ENCODE measurements around the gene UNC13D. TPM values are rescaled to one million over a fixed set of nuclear protein-coding genes. Genes with fewer than 3 reads are reported as not detected.

Gene UNC13D
- total and polyA plus RNA-seq, 2 of the 4 experiments (the other 2 are of a cell fraction): under 0.01 to 0.31 TPM

DNA sequence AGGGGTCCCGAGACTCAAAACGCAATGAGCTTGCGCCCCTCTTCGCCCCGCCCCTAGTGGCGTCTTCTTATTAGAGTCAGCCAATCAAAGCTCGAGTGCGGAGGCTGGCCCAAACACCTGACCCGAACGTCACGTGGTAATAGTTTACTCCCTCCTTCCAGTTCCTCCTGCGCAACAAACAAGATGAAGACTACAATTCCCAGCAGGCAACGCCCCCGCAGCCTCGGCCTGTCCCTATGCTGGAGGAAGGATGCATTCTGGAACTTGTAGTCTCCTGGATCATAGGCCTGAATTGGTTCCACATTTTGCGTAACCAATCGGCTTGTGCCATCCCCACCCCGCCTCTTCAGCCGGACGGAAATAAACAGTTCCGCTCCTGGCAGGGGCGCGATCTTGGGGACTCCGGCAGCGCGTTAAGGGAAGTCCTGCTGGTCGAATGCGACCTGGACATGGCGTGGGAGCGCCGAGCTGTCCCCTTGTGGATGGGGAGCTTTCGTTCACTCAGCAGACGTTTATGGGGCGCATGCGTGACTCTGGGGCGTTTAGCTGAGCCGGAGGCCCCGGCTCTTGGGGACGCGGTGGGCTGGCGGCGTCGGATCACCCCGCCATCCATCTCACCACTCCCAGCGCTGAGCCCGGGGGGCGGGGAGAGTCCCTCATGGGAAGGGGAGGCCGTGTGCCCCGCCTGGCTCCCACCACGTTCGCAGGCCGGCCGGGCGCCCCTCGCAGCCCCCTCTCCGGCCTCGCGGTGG, 11.3 kb upstream of the UNC13D start, which contains the start of gene WBP2:
WBP2 (minus strand) TSS at position 26 of the 752 bp plus-strand sequence. CDS start 38 bp downstream, outside the sequence.
- DNase-seq (peak; percentile 100), ATAC-seq (ENCODE audit: low read depth) (peak; percentile 96)
- H3K4me2 ChIP-seq (ENCODE audit: low read depth, low read length): peak within 1 kb of the TSS; percentile 86
- H3K36me3 ChIP-seq (ENCODE audit: control insufficient read depth, insufficient read depth, low read length): peaks cover 10% of the 10 kb centered on the region
- H3K9ac ChIP-seq (ENCODE audit: low read depth, low read length): peak within 1 kb of the TSS; percentile 72
- BruUV-seq (replicated peaks): no TSS peak
- ChIA-PET POLR2A (ENCODE audit: unreplicated experiment) (interaction anchor here (0.5 to 1.5 kb wide), 8 partner anchors 9 to 333 kb away, joined by 3 to 12 read pairs (median 5); a partner anchor contains a TSS), CTCF (interaction anchor here (0.7 to 2.1 kb wide), 8 partner anchors 20 to 159 kb away, joined by 3 to 9 read pairs (median 4); partner anchors contain the start of gene TRIM65)
- peak within 1 kb of the TSS; percentile 46; the same call in 1 of the 2 replicates for H2AK5ac ChIP-seq (ENCODE audit: low read depth, low read length)
- peak within 1 kb of the TSS; percentile 34; the same call in 1 of the 2 replicates for H3K18ac ChIP-seq (ENCODE audit: low read depth, low read length)
- H3K23ac ChIP-seq (ENCODE audit: low read depth, low read length): peak within 1 kb of the TSS; percentile 25
- peak within 1 kb of the TSS; percentile 69 for H3K14ac ChIP-seq (replicated peaks; ENCODE audit: low read depth, low read length)
- dilution Hi-C loops (cut with HindIII; ENCODE audit: low sequenced_read_pairs, unreplicated experiment) (no loop called here), intact Hi-C loops (cut with micrococcal nuclease) (no loop called here), in situ Hi-C loops (cut with MboI; ENCODE audit: low sequenced_read_pairs) (no loop called here)
- H2BK20ac ChIP-seq (ENCODE audit: low read depth, low read length): no peak within 1 kb of the TSS
- H2BK15ac ChIP-seq (ENCODE audit: low read depth, low read length): peak within 1 kb of the TSS; percentile 82; the same call in 2 of the 3 replicates
- H3K79me1 ChIP-seq (ENCODE audit: low read depth in 1 of 2, low read length in 2 of 2): peaks cover 6 to 29% of the 10 kb centered on the region in 2 experiments; a peak in 3 of 4 replicates
- peaks cover 5% of the 10 kb centered on the region; the same call in 1 of the 2 replicates for H4K20me1 ChIP-seq (ENCODE audit: insufficient read depth, low read length)
- H3K9me1 ChIP-seq (ENCODE audit: insufficient read depth, low read length): peaks cover 7% of the 10 kb centered on the region
- H4K5ac ChIP-seq (ENCODE audit: low read depth, low read length): peak within 1 kb of the TSS; percentile 55
- peak within 1 kb of the TSS; percentile 46 for H4K91ac ChIP-seq (ENCODE audit: insufficient read depth, low read depth, low read length)
- H3K9me3 ChIP-seq (ENCODE audit: control insufficient read depth, insufficient read depth, low read length): no peaks in the 10 kb centered on the region
- H3K4me3 ChIP-seq (ENCODE audit: insufficient read depth, low read depth, low read length): peak within 1 kb of the TSS; percentile 68
- 0% methylated on average over 22 of the region's 58 CpGs; no CpG with 5 or more reads in 1 of the 2 experiments for WGBS, 2 experiments (ENCODE audit: extremely low coverage in 2 of 2, insufficient read length in 1 of 2)
- H2AFZ ChIP-seq (replicated peaks; ENCODE audit: low read length, poor library complexity): peak within 1 kb of the TSS; percentile 94
- TF ChIP-seq FOS (IDR thresholded peaks at IDR 0.05; ENCODE audit: low read depth, low read length): peak; percentile 40; the same call in 1 of the 2 replicates
- TF ChIP-seq MXI1 (IDR thresholded peaks at IDR 0.05; ENCODE audit: borderline replicate concordance, low read depth, low read length): 0 out of 2 replicates have a peak, but pooled peaks have one; percentile 61
- TF ChIP-seq, protein P1, sequence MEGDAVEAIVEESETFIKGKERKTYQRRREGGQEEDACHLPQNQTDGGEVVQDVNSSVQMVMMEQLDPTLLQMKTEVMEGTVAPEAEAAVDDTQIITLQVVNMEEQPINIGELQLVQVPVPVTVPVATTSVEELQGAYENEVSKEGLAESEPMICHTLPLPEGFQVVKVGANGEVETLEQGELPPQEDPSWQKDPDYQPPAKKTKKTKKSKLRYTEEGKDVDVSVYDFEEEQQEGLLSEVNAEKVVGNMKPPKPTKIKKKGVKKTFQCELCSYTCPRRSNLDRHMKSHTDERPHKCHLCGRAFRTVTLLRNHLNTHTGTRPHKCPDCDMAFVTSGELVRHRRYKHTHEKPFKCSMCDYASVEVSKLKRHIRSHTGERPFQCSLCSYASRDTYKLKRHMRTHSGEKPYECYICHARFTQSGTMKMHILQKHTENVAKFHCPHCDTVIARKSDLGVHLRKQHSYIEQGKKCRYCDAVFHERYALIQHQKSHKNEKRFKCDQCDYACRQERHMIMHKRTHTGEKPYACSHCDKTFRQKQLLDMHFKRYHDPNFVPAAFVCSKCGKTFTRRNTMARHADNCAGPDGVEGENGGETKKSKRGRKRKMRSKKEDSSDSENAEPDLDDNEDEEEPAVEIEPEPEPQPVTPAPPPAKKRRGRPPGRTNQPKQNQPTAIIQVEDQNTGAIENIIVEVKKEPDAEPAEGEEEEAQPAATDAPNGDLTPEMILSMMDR (conservative IDR thresholded peaks at IDR 0.05; ENCODE audit: low read depth, low read length): peak; percentile 27; the same call in 1 of the 2 replicates
- peak; percentile 85 for TF ChIP-seq POLR2A (IDR thresholded peaks at IDR 0.05; ENCODE audit: low read depth, low read length)
- no peak for TF ChIP-seq SMC3 (IDR thresholded peaks at IDR 0.05; ENCODE audit: low read depth, low read length)
- peak; percentile 99 for TF ChIP-seq USF2 (IDR thresholded peaks at IDR 0.05; ENCODE audit: low read depth, low read length)
- TF ChIP-seq MAZ (IDR thresholded peaks at IDR 0.05; ENCODE audit: borderline replicate concordance, low read depth, low read length): peak; percentile 6; the same call in 1 of the 2 replicates
- TF ChIP-seq CEBPB (IDR thresholded peaks at IDR 0.05; ENCODE audit: low read depth, low read length): peak; percentile 85
- TF ChIP-seq RFX5 (IDR thresholded peaks at IDR 0.05; ENCODE audit: low read depth, low read length): no peak
- peak; percentile 2 for TF ChIP-seq BHLHE40 (IDR thresholded peaks at IDR 0.05; ENCODE audit: low read depth, low read length)
- TF ChIP-seq MAFK (IDR thresholded peaks at IDR 0.05; ENCODE audit: low read depth, low read length): no peak
- no peak; the same call in 1 of the 2 replicates for TF ChIP-seq RAD21 (IDR thresholded peaks at IDR 0.05; ENCODE audit: low read length)
- peak within 1 kb of the TSS; percentile 80 for H3K4ac ChIP-seq (ENCODE audit: low read depth, low read length)
- peaks cover 11% of the 10 kb centered on the region for H3K4me1 ChIP-seq (ENCODE audit: control insufficient read depth, insufficient read depth, low read length)
- H3K56ac ChIP-seq (ENCODE audit: extremely low read depth, insufficient read depth, low read length): peak within 1 kb of the TSS; percentile 37; the same call in 1 of the 2 replicates
- peak within 1 kb of the TSS; percentile 21 for H2BK120ac ChIP-seq (ENCODE audit: low read depth, low read length)
- peak within 1 kb of the TSS; percentile 67 for H2BK5ac ChIP-seq (ENCODE audit: low read depth, low read length, poor library complexity, severe bottlenecking)
- no peaks in the 10 kb centered on the region for H3K27me3 ChIP-seq (ENCODE audit: control insufficient read depth, insufficient read depth, low read length)
- peak within 1 kb of the TSS; percentile 75 to 77; a peak in 3 of 4 replicates for H4K8ac ChIP-seq (ENCODE audit: low read depth in 2 of 2, low read length in 2 of 2)
- H2AK9ac ChIP-seq (replicated peaks; ENCODE audit: low read depth, low read length, poor library complexity): peak within 1 kb of the TSS; percentile 90
- H3K27ac ChIP-seq (ENCODE audit: insufficient read depth, low read length): peak within 1 kb of the TSS; percentile 70

Measured in IMR-90 (cell line).